ENCODE data around the gene FAM89A. TPM values are rescaled to one million over a fixed set of nuclear protein-coding genes. Genes with fewer than 3 reads are reported as not detected.

FAM89A gene
- total and polyA plus RNA-seq, 2 of the 13 experiments (the other 11 are each of a cell fraction or from before 2014, with no cell fraction given), result 0.35 to 0.44 TPM

- TF ChIP-seq, protein P1, sequence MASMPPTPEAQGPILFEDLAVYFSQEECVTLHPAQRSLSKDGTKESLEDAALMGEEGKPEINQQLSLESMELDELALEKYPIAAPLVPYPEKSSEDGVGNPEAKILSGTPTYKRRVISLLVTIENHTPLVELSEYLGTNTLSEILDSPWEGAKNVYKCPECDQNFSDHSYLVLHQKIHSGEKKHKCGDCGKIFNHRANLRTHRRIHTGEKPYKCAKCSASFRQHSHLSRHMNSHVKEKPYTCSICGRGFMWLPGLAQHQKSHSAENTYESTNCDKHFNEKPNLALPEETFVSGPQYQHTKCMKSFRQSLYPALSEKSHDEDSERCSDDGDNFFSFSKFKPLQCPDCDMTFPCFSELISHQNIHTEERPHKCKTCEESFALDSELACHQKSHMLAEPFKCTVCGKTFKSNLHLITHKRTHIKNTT (CRISPR knock-in tag; IDR thresholded peaks at IDR 0.05), result no peak
- no peak for TF ChIP-seq NCOA5 (CRISPR knock-in tag; IDR thresholded peaks at IDR 0.05)
- TF ChIP-seq PAWR (CRISPR knock-in tag; IDR thresholded peaks at IDR 0.05; ENCODE audit: borderline replicate concordance), result no peak
- TF ChIP-seq ZNF747 (CRISPR knock-in tag; IDR thresholded peaks at IDR 0.05; ENCODE audit: borderline replicate concordance), result peak; percentile 69; the same call in 1 of the 2 replicates
- no peak for TF ChIP-seq SETDB1 (CRISPR knock-in tag; IDR thresholded peaks at IDR 0.05; ENCODE audit: borderline replicate concordance)
- 0 out of 2 replicates have a peak, but pooled peaks have one; percentile 57 for TF ChIP-seq ZFP1 (CRISPR knock-in tag; IDR thresholded peaks at IDR 0.05)
- TF ChIP-seq DMAP1 (CRISPR knock-in tag; IDR thresholded peaks at IDR 0.05), result peak; percentile 79; the same call in 1 of the 2 replicates
- TF ChIP-seq ONECUT2 (CRISPR knock-in tag; IDR thresholded peaks at IDR 0.05), result no peak
- TF ChIP-seq, protein P2, sequence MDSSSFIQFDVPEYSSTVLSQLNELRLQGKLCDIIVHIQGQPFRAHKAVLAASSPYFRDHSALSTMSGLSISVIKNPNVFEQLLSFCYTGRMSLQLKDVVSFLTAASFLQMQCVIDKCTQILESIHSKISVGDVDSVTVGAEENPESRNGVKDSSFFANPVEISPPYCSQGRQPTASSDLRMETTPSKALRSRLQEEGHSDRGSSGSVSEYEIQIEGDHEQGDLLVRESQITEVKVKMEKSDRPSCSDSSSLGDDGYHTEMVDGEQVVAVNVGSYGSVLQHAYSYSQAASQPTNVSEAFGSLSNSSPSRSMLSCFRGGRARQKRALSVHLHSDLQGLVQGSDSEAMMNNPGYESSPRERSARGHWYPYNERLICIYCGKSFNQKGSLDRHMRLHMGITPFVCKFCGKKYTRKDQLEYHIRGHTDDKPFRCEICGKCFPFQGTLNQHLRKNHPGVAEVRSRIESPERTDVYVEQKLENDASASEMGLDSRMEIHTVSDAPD (CRISPR knock-in tag; IDR thresholded peaks at IDR 0.05), result 0 out of 2 replicates have a peak, but pooled peaks have one; percentile 33
- TF ChIP-seq TSC22D2 (CRISPR knock-in tag; IDR thresholded peaks at IDR 0.05; ENCODE audit: borderline replicate concordance), result peak; percentile 73; the same call in 1 of the 2 replicates
- peak; percentile 66 for TF ChIP-seq ZSCAN25 (CRISPR knock-in tag; IDR thresholded peaks at IDR 0.05)
- peak; percentile 84 for TF ChIP-seq TARDBP (CRISPR knock-in tag; IDR thresholded peaks at IDR 0.05)
- TF ChIP-seq ZNF33B (CRISPR knock-in tag; IDR thresholded peaks at IDR 0.05), result 0 out of 2 replicates have a peak, but pooled peaks have one; percentile 39
- no peak for TF ChIP-seq AHDC1 (CRISPR knock-in tag; IDR thresholded peaks at IDR 0.05; ENCODE audit: borderline replicate concordance)
- peak; percentile 87; the same call in 1 of the 2 replicates for TF ChIP-seq PCBP1 (IDR thresholded peaks at IDR 0.05; ENCODE audit: borderline replicate concordance, low read depth, low read length)
- no peak for TF ChIP-seq NONO (IDR thresholded peaks at IDR 0.05)
- TF ChIP-seq NONO (CRISPR knock-in tag; conservative IDR thresholded peaks at IDR 0.05), result peak; percentile 88
- no peak for TF ChIP-seq ZNF530 (CRISPR knock-in tag; IDR thresholded peaks at IDR 0.05; ENCODE audit: low read depth)
Observed at GRCh38 chr1:230978491-230979388, 61.3 kb downstream of the FAM89A start, which contains the start of the genes ARV1 and TTC13 (continued).

Measured in HepG2 (cell line).